HUES64 (cell line): ENCODE results near the gene PCYT2.
A peak's percentile ranks its signal among the peaks of the same experiment; 100 is the strongest.

Experiments used
- H3K27ac ChIP-seq: 2 replicates; pipeline ENCODE4 v1.7.0; 2013; ENCODE audit warnings: low read depth, low read length, inconsistent platforms
- H3K27me3 ChIP-seq: 2 replicates; pipeline ENCODE4 v1.6.1; 2013; ENCODE audit warnings: mild to moderate bottlenecking, low read length; ENCODE audit not compliant: insufficient read depth
- H3K36me3 ChIP-seq: 2 replicates; pipeline ENCODE4 v1.6.1; 2013; ENCODE audit warnings: mild to moderate bottlenecking, low read length; ENCODE audit not compliant: insufficient read depth
- H3K4me1 ChIP-seq: 2 replicates; pipeline ENCODE4 v1.6.1; 2013; ENCODE audit warnings: mild to moderate bottlenecking, low read length, moderate library complexity; ENCODE audit not compliant: insufficient read depth
- H3K4me3 ChIP-seq: 2 replicates; pipeline ENCODE4 v1.5.1; 2013; ENCODE audit warnings: mild to moderate bottlenecking, low read length, moderate library complexity
- H3K9ac ChIP-seq: 2 replicates; pipeline ENCODE4 v1.6.1; 2013; ENCODE audit warnings: mild to moderate bottlenecking, low read depth, low read length
- H3K9me3 ChIP-seq: 2 replicates; pipeline ENCODE4 v1.6.1; 2013; ENCODE audit warnings: low read depth, low read length; ENCODE audit not compliant: insufficient read depth
- WGBS: fragments of 150-250, 120-280 bp; methylation state at CpG from one replicate; pipeline ENCODE4 v1.1.7; 2013; ENCODE audit warnings: missing lambda C conversion rate; 5-methylcytosine and 5-hydroxymethylcytosine counted together

Gene PCYT2

DNA sequence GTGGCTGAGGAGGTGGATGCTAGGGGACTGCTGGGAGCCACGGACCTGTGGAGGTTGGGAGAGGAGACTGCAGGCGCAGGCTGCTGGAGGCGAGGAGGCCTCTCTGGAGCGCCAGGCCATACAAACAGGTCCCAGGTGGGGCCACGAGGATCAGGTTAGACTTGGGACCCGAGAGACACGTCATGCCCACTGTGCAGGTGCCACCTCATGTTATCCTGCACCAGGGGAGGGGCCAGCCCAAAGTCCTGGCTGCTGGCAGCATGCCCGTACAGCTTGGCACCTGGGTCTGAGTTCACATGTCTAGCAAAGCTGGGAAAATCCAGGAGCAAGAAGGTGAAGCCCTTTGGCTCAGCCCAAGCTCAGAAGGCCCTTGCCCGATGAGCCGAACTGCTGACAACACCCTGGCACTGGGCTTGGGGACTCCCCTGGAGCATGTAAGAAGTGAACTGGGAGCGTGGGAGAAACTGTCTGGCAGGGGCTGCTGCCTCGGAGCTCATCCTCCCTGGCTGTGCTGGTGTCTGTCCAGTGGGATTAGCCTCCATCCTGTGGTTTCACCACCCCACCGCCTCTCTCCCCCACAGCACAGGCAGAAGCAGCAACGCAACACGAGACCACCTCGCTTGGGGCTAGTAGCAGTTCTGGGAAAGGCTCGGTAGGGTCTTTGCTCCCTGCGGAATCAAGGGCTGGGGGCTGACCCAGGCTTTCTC lies 45.3 kb downstream of the PCYT2 start:
- peaks cover 25% of the 10 kb centered on the region for H3K4me1 ChIP-seq
- H3K27me3 ChIP-seq, result no peaks in the 10 kb centered on the region
- WGBS, result 91% methylated on average over 18 of the region's 18 CpGs
- H3K9me3 ChIP-seq, result no peaks in the 10 kb centered on the region
- peaks cover 48% of the 10 kb centered on the region for H3K36me3 ChIP-seq
- no peak overlapping the region for H3K4me3 ChIP-seq
- no peak overlapping the region for H3K27ac ChIP-seq
- no peak overlapping the region for H3K9ac ChIP-seq

DNA sequence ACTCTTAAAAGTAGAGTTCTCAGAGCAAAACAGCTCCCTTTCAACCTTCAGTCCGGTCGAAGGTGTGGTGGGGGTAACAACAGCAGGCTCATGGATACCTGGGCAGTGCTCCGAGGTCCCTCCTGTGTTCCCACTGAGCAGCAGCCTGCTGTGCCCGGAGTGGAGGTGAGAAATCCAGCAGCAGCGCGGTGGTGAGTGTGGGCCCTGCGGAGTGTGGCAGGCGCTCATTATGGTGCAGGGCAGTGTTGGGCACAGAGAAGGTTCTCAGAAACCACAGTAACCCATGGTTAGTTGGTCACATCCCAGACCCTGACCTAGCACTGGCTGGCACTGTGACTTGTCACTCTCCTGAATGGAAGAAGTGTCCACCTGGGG lies 45.9 kb downstream of the PCYT2 start:
- no peak overlapping the region for H3K4me3 ChIP-seq
- no peaks in the 10 kb centered on the region for H3K27me3 ChIP-seq
- WGBS, result 95% methylated on average over 8 of the region's 8 CpGs
- H3K9ac ChIP-seq, result no peak overlapping the region
- H3K9me3 ChIP-seq, result no peaks in the 10 kb centered on the region
- H3K36me3 ChIP-seq, result peaks cover 48% of the 10 kb centered on the region
- peaks cover 25% of the 10 kb centered on the region for H3K4me1 ChIP-seq
- no peak overlapping the region for H3K27ac ChIP-seq

DNA sequence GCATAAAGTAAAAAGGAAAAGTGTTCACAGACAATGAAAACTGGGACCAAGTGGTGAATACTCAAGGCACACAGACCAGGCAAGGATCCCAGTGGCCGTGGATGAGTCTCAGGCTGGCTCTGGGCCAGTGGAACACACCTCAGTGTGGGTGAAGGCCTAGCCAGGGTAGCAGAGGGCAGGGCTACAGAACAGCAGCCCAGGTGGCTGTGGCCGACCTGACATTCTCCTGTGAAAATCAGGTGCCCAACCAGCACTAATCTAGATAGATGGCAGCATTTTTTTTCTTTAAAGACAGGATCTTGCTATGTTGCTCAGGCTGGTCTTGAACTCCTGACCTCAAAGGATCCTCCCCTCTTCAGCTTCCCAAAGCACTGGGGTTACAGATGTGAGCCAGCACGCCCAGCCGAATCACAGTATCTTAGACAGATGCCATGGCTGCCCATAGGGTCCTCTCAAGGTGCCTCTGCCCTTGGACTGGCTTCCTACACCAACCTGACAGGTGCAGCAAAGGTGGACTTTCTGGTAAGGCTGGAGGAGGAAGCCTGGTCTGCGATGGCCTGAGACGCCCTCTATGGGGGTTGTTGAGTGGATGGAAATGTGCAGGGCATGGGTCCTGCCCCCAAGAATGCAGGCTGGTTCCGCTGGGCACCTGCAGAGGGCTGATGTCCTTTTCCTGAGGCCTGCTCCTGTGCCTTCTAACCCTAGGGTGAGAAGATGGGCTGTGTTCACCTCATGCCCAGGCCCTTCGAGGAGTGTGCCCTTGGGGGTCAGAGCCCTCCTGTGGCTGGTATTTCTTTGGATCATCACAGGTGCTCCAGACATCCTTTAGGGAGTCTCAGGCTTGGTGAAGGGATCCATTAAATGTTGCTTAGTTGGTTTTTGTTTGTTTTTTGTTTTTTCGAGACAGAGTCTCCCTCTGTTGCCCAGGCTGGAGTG lies 47.1 kb downstream of the PCYT2 start:
- Histone ChIP-seq H3K27ac (no peak overlapping the region), H3K27me3 (no peaks in the 10 kb centered on the region), H3K9me3 (no peaks in the 10 kb centered on the region), H3K4me3 (no peak overlapping the region), H3K4me1 (peaks cover 23% of the 10 kb centered on the region), H3K36me3 (peaks cover 47% of the 10 kb centered on the region), H3K9ac (no peak overlapping the region)
- 94% methylated on average over 9 of the region's 9 CpGs for WGBS

DNA sequence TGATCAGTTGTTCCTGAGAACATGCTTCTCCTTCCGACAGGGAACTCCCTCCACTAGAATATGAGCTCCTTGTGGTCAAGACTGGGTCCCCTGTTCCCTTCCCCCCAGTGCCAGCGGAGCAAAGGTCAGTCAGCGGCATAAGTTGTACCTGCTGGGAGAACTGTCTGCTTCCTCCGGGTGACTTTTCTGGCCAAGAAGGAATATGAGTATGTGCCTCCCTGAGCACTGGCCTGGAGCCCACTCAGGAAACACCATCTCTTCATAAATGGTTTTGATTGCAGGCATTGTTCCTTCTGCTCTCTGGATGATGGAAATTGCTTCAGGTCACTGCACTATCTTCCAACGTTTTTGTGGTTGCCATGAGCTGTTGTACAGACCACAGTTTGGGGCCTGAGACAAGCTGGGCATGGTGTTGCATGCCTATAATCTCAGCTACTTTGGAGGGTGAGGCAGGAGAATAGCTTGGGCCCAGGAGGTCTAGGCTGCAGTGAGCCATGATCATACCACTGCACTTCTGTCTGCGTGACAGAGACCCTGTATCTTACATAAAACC lies 48.0 kb downstream of the PCYT2 start:
- Histone ChIP-seq H3K4me1 (peaks cover 18% of the 10 kb centered on the region; the same call in 1 of the 2 replicates), H3K27ac (no peak overlapping the region), H3K9me3 (no peaks in the 10 kb centered on the region), H3K36me3 (peaks cover 49% of the 10 kb centered on the region), H3K27me3 (no peaks in the 10 kb centered on the region), H3K4me3 (no peak overlapping the region), H3K9ac (no peak overlapping the region)
- 96% methylated on average over 6 of the region's 6 CpGs for WGBS

DNA sequence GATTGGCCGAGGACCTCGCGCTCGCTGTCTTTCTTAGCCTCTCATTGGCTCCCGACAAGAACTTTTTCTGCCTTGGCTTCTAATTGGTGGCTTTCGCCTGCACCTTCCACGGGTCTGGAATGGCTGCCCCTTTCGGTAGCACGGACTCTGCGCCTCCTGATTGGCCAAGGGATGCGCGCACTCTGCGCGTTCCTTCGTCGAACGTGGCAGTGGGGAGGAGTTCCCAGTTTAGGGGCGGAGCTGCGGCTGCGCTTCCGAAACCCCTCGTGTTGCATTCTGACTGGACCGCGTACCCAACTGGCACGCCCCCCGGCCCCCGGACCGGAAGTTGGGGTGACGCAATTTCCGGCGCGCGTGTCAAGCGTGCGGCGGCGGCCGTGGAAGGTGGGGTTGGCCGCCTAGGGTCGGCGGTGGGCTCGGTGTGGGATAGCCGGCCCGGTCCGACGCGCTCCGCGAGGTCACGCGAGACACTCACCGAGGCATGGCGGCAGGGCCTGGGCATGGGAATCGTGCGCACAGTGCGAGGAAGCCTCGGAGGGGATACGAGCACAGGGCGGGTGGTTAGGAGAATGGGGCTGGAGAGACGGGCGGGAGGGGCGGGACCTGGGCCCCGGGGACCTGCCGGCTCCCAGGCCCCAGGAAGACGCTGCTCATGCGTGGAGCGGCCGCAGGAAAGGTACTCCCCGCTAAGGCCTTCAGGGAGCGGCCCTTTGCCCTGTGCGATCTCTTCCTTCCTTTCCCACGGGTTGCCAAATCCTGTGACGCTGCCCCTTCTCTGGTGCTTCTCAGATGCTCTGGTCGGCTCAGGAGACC lies 50.2 kb downstream of the PCYT2 start:
- 0 out of 2 replicates have a peak, but pooled peaks cover 5% of the 10 kb centered on the region for H3K4me1 ChIP-seq
- under 1% methylated on average over 74 of the region's 74 CpGs for WGBS

DNA sequence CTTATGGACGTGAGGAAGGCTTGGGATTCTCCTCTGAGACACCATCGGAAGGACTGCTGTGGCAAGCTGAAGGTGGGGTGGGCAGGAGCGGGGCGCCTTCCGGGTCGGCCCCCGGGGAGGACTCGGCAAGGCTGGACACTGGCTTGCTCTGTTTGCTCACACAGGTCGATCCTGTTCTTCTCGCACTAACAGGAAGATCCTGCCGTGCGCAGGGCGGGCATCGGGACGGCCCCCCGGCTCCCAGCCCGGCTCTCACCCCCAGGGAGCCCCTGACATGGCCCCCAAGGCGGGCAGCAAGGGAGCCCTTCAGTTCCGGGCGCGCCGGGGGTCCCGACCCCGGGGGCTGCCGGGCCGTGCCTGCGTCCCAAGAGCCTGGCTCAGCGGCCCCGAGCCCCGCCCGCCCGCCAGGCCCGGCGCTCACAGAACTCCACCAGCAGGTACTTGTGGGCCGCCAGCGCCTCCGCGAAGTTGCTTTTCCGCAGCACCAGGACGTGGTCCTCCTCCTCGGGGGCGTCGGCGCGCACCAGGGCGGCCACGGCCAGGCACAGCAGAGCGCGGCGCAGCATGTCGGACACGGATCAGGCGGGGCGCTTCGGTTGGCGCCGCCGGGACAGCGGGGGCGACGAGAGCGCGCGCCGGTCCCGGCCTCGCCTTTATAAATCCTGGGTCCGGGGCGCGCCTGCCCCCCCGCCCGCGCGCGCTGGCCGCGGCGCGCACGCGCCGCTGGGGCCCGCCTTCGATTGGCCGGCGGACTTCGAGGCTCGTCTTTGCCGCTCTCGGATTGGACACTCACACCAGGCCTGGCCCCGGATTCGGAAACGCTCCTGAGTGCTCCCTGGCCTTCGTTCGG lies 51.1 kb downstream of the PCYT2 start, which contains the start of gene P4HB:
Gene P4HB (minus strand): TSS at position 630 of the 850 bp plus-strand sequence. CDS start 64 bp downstream, at position 566.
- no peaks in the 10 kb centered on the region for H3K9me3 ChIP-seq
- under 1% methylated on average over 95 of the region's 95 CpGs for WGBS

More for the DNA sequence above, 50.2 kb downstream of the PCYT2 start:
- Histone ChIP-seq H3K9me3 (no peaks in the 10 kb centered on the region), H3K4me3 (peak overlapping the region; percentile 89), H3K27ac (peak overlapping the region; percentile 82), H3K9ac (peak overlapping the region; percentile 91), H3K27me3 (no peaks in the 10 kb centered on the region), H3K36me3 (peaks cover 58% of the 10 kb centered on the region)

DNA sequence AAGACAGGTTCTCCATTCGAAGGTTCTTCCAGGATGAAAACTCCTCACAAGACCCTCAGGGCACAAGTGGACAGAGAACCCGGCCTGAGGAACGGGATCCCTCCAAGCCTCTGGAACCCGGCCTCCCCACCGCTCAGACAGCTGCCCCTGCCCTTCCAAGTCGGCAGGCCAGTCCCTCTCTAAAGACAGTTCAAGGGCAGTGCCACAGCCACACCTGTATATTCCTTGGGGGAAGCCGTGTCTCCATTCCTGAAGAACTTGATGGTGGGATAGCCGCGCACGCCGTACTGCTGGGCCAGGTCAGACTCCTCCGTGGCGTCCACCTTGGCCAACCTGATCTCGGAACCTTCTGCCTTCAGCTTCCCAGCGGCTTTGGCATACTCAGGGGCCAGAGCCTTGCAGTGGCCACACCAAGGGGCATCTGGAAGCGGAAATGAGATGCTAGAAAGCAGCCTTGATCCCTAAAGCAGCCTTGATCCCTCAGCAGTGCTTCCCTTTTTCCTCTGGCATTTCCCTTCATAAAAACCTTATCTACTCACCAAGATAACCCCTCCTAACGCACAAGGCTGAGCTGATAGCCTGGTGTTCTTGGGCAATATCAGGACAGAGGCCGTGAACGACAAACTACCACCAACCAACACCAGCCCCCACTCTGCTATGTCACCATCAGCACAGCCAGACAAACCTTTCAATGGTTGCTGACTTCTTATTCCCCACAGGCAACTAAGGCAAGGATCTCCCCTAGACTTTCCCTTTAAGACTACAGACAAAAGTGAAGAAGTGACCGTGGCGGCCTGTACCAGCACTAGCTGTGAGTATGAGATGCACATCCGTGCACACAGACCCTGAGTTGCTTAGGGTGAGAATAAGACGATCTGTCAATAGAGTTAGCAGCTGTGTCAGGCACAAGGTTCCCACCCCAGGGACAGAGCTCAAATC lies 52.0 kb downstream of the PCYT2 start:
- no peak overlapping the region; the same call in 1 of the 2 replicates for H3K27ac ChIP-seq
- H3K36me3 ChIP-seq, result peaks cover 62% of the 10 kb centered on the region
- 0 out of 2 replicates have a peak, but pooled peaks cover 5% of the 10 kb centered on the region for H3K4me1 ChIP-seq
- no peaks in the 10 kb centered on the region for H3K9me3 ChIP-seq
- no peaks in the 10 kb centered on the region for H3K27me3 ChIP-seq
- 78% methylated on average over 23 of the region's 23 CpGs for WGBS
- H3K9ac ChIP-seq, result peak overlapping the region; percentile 88
- peak overlapping the region; percentile 89 for H3K4me3 ChIP-seq

More for the DNA sequence above, 51.1 kb downstream of the PCYT2 start, which contains the start of gene P4HB:
- H3K27me3 ChIP-seq, result no peaks in the 10 kb centered on the region
- H3K4me3 ChIP-seq, result peak within 1 kb of the TSS; percentile 89
- H3K4me1 ChIP-seq, result 0 out of 2 replicates have a peak, but pooled peaks cover 5% of the 10 kb centered on the region
- peaks cover 58% of the 10 kb centered on the region for H3K36me3 ChIP-seq
- peak within 1 kb of the TSS; percentile 91 for H3K9ac ChIP-seq
- H3K27ac ChIP-seq, result peak within 1 kb of the TSS; percentile 91

DNA sequence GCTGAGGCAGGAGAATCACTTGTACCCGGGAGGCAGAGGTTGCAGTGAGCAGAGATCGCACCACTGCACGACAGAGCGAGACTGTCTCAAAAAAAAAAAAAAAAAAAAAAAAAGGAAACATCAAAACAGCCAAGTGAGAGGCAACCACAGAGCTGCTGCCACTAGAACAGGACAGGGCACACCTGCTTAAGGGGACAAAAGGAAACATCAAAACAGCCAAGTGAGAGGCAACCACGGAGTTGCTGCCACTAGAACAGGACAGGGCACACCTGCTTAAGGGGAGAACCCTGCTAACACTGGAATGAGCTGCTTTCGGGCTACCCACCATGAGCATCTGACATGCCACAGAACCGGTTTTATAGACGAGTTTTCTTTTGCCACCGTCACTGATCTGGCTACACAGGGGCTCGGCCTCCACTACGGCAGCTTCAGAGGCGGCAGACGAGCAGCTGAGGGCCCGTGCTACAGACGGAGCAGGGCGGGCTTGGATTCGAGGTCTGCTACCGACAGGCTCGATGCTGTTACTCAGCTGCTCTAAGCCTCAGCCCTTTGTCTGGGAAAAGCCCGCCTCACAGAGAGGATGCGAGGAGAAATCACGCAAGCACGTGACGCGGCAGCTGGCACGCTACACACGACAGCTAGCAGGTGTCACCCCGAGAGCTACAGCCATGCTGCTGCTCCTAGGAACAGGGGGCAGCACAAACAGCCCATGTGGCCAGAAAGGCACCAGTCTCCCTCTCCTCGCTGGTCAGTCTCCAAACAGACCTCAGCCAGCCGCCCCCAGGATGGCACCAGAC lies 52.8 kb downstream of the PCYT2 start:
- Histone ChIP-seq H3K27ac (no peak overlapping the region), H3K9me3 (no peaks in the 10 kb centered on the region), H3K27me3 (no peaks in the 10 kb centered on the region), H3K4me1 (0 out of 2 replicates have a peak, but pooled peaks cover 5% of the 10 kb centered on the region), H3K4me3 (peak overlapping the region; percentile 89), H3K9ac (peak overlapping the region; percentile 88; the same call in 1 of the 2 replicates), H3K36me3 (peaks cover 62% of the 10 kb centered on the region)
- 94% methylated on average over 30 of the region's 30 CpGs for WGBS
